ENCODE data around the gene SVOP. TPM values are rescaled to one million over a fixed set of nuclear protein-coding genes. Genes with fewer than 3 reads are reported as not detected.

SVOP gene
- total and polyA plus RNA-seq, 2 donors (not counting 1 experiment from before 2014, with no cell fraction given) = not detected

DNA sequence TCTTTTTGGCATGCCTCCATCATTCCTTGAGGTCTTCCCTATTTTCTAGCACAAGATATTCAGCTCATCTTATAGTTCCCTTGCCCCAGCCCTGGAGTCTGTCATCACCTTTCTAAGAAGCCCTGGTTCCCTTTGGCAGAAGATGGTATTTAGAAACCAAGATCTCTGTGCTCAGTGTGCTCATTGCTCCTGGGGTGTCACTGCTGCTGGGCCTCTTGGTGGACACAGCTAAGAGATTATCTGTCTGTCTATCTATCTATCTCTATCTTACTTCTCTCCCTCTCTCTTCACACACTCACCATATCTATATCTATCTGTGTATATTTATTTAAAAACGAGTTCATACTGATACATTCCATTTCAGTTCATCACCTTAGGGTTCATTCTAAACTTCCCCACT lies 73.8 kb downstream of the SVOP start:
- TF ChIP-seq EZH2 (IDR thresholded peaks at IDR 0.05; ENCODE audit: borderline replicate concordance, insufficient read depth, low read depth, low read length, poor library complexity, severe bottlenecking) = no peak
- no peak for TF ChIP-seq CTCF (IDR thresholded peaks at IDR 0.05)
- Histone ChIP-seq H3K27ac (ENCODE audit: low read length in 2 of 2) (no peak overlapping the region), H3K27me3 (replicated peaks in 1 of 4; ENCODE audit: control extremely low read depth in 1 of 4, control insufficient read depth in 3 of 4, insufficient read depth in 4 of 4, low read length in 3 of 4) (no peaks in the 10 kb centered on the region), H4K20me1 (ENCODE audit: control insufficient read depth, insufficient read depth, low read length, poor library complexity, severe bottlenecking) (no peaks in the 10 kb centered on the region), H3K4me2 (replicated peaks; ENCODE audit: low read depth, low read length, poor library complexity, severe bottlenecking) (no peak overlapping the region), H2AFZ (ENCODE audit: insufficient read depth, low read depth, low read length, poor library complexity, severe bottlenecking) (no peak overlapping the region), H3K4me1 (ENCODE audit: control insufficient read depth in 2 of 2, insufficient read depth in 2 of 2, low read length in 2 of 2) (peaks cover 0 to 4% of the 10 kb centered on the region in 2 donors), H3K9ac (ENCODE audit: low read length) (no peak overlapping the region), H3K9me3 (ENCODE audit: control extremely low read depth in 1 of 3, control insufficient read depth in 2 of 3, insufficient read depth in 1 of 3, low read length in 2 of 3) (peaks cover 0 to 4% (median 0%) of the 10 kb centered on the region in 3 donors), H3K79me2 (ENCODE audit: control insufficient read depth, insufficient read depth, low read length) (no peaks in the 10 kb centered on the region), H3K36me3 (replicated peaks in 1 of 2; ENCODE audit: control extremely low read depth in 1 of 2, control insufficient read depth in 1 of 2, extremely low read depth in 1 of 2, insufficient read depth in 2 of 2, low read length in 1 of 2) (no peaks in the 10 kb centered on the region), H3K4me3 (ENCODE audit: control extremely low read depth in 1 of 5, extremely low read depth in 1 of 5, insufficient read depth in 1 of 5, low read depth in 2 of 5, low read length in 4 of 5) (no peak overlapping the region)
- intact Hi-C loops (cut with micrococcal nuclease) = no loop called here
- POLR2A ChIA-PET = no interaction called here
- no CpG with 5 or more reads among the region's 1 CpG for WGBS (ENCODE audit: insufficient coverage)
- Mint-ChIP-seq H3K27ac (no peak overlapping the region), H3K4me1 (peaks cover 6% of the 10 kb centered on the region), H3K9me3 (ENCODE audit: insufficient read depth) (no peaks in the 10 kb centered on the region), H3K27me3 (peaks cover 13% of the 10 kb centered on the region), H3K4me3 (no peak overlapping the region)
- CTCF ChIA-PET = interaction anchor here (1.8 to 5.8 kb wide), 2 partner anchors 143 to 282 kb away, joined by 9 to 54 read pairs; no protein-coding TSS in a partner anchor
- ATAC-seq (ENCODE audit: low read depth) (no peak), DNase-seq (no peak)

DNA sequence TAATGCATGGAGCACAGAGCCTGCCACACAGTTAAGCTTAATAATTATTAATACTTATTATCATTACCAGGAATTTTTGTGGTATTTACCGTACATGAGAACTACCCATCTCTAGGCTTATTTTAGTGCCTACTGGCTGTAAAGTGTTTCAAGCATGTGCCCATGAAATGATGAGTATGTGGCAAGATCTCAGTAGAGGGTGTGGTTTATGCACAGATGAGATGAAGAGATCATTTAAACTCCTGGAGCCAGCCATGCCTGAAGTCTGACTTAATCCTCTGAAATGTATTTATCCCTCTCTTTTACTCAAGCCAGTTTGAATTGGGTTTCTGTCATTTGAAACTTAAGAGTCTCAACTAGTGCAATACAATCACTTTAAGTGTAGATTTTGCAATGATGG lies 80.7 kb downstream of the SVOP start:
- Histone ChIP-seq H4K20me1 (ENCODE audit: control insufficient read depth, insufficient read depth, low read length, poor library complexity, severe bottlenecking) (no peaks in the 10 kb centered on the region), H3K4me3 (ENCODE audit: control extremely low read depth in 1 of 5, extremely low read depth in 1 of 5, insufficient read depth in 1 of 5, low read depth in 2 of 5, low read length in 4 of 5) (no peak overlapping the region), H3K36me3 (replicated peaks in 1 of 2; ENCODE audit: control extremely low read depth in 1 of 2, control insufficient read depth in 1 of 2, extremely low read depth in 1 of 2, insufficient read depth in 2 of 2, low read length in 1 of 2) (no peaks in the 10 kb centered on the region), H3K27ac (ENCODE audit: low read length in 2 of 2) (no peak overlapping the region), H3K4me2 (replicated peaks; ENCODE audit: low read depth, low read length, poor library complexity, severe bottlenecking) (no peak overlapping the region), H3K9ac (ENCODE audit: low read length) (no peak overlapping the region), H2AFZ (ENCODE audit: insufficient read depth, low read depth, low read length, poor library complexity, severe bottlenecking) (no peak overlapping the region), H3K27me3 (replicated peaks in 1 of 4; ENCODE audit: control extremely low read depth in 1 of 4, control insufficient read depth in 3 of 4, insufficient read depth in 4 of 4, low read length in 3 of 4) (peaks cover 0 to 9% (median 1%) of the 10 kb centered on the region in 4 experiments), H3K9me3 (ENCODE audit: control extremely low read depth in 1 of 3, control insufficient read depth in 2 of 3, insufficient read depth in 1 of 3, low read length in 2 of 3) (no peaks in the 10 kb centered on the region), H3K79me2 (ENCODE audit: control insufficient read depth, insufficient read depth, low read length) (no peaks in the 10 kb centered on the region), H3K4me1 (ENCODE audit: control insufficient read depth in 2 of 2, insufficient read depth in 2 of 2, low read length in 2 of 2) (no peaks in the 10 kb centered on the region)
- ATAC-seq (ENCODE audit: low read depth) (no peak), DNase-seq (no peak)
- ChIA-PET POLR2A (no interaction called here), CTCF (interaction anchor here (1.6 kb wide), 1 partner anchor 11 kb away, joined by 8 read pairs; no protein-coding TSS in a partner anchor)
- intact Hi-C loops (cut with micrococcal nuclease) = no loop called here
- Mint-ChIP-seq H3K27me3 (peaks cover 18% of the 10 kb centered on the region), H3K9me3 (ENCODE audit: insufficient read depth) (no peaks in the 10 kb centered on the region), H3K27ac (no peak overlapping the region), H3K4me1 (peaks cover 4% of the 10 kb centered on the region), H3K4me3 (no peak overlapping the region)
- no CpG with 5 or more reads among the region's 1 CpG for WGBS (ENCODE audit: insufficient coverage)
- TF ChIP-seq EZH2 (IDR thresholded peaks at IDR 0.05; ENCODE audit: borderline replicate concordance, insufficient read depth, low read depth, low read length, poor library complexity, severe bottlenecking) (no peak), CTCF (IDR thresholded peaks at IDR 0.05) (no peak)

Data from B cell (primary cell).